T47D (cell line): Measurements from ENCODE around the gene HLA-E.
"Not testable (repeated sequence)": the region's sequence is repeated elsewhere in the genome, so short reads cannot be mapped to it uniquely, and the experiment has no call there.

Experiments used
- DNase-seq, 2 experiments: peaks; one replicate each; pipeline versions ENCODE4 v3.0.0 to v3.0.0-alpha.2; 2011 to 2012; ENCODE audit warnings: low read depth in 1 of 2, low spot score in 1 of 2
- JUND ChIP-seq: IDR thresholded peaks from 2 replicates; pipeline ENCODE4 v1.6.1; 2012; ENCODE audit warnings: low read depth
- in situ Hi-C: cut with HindIII; loops from 2 replicates; pipeline ENCODE4 v1.10.0; 2016; ENCODE audit warnings: low sequenced_read_pairs, low pct_unique_long_range_greater_than_20kb

The HLA-E gene

GRCh38 chr6:30500421-30501355 is 11.4 kb downstream of the HLA-E start:
- no peak for TF ChIP-seq JUND
- no peak for DNase-seq
- in situ Hi-C loops, result no loop called here

GRCh38 chr6:30507849-30508827 is 18.8 kb downstream of the HLA-E start:
- no peak for DNase-seq
- in situ Hi-C loops, result no loop called here
- TF ChIP-seq JUND, result no peak

GRCh38 chr6:30508890-30509736 is 19.8 kb downstream of the HLA-E start:
- TF ChIP-seq JUND, result no peak
- in situ Hi-C loops, result no loop called here
- DNase-seq, result no peak

- no peak for DNase-seq
- TF ChIP-seq JUND, result no peak
- in situ Hi-C loops, result no loop called here
Observed at GRCh38 chr6:30510419-30511168, 21.3 kb downstream of the HLA-E start.

- DNase-seq, result no peak
- TF ChIP-seq JUND, result no peak
- in situ Hi-C loops, result no loop called here
Observed at GRCh38 chr6:30511169-30511546, 21.8 kb downstream of the HLA-E start.

GRCh38 chr6:30513451-30513850 is 24.1 kb downstream of the HLA-E start:
- in situ Hi-C loops, result no loop called here
- no peak for DNase-seq
- TF ChIP-seq JUND, result no peak

GRCh38 chr6:30515106-30515505 is 25.8 kb downstream of the HLA-E start:
- in situ Hi-C loops, result no loop called here
- no peak for DNase-seq
- no peak for TF ChIP-seq JUND

GRCh38 chr6:30515944-30516753 is 26.8 kb downstream of the HLA-E start:
- peak; percentile 78 to 93 for DNase-seq
- in situ Hi-C loops, result no loop called here
- TF ChIP-seq JUND, result no peak

GRCh38 chr6:30516754-30517076 is 27.4 kb downstream of the HLA-E start:
- in situ Hi-C loops, DNase-seq: not testable (repeated sequence)

GRCh38 chr6:30517767-30518504 is 28.6 kb downstream of the HLA-E start:
- in situ Hi-C loops, DNase-seq: not testable (repeated sequence)

- DNase-seq, in situ Hi-C loops: not testable (repeated sequence)
Observed at GRCh38 chr6:30518505-30519145, 29.3 kb downstream of the HLA-E start.
